ENCODE measurements around the gene NBR1. TPM values are rescaled to one million over a fixed set of nuclear protein-coding genes. Genes with fewer than 3 reads are reported as not detected.
A peak's percentile ranks its signal among the peaks of the same experiment; 100 is the strongest.
"Not testable (repeated sequence)": the region's sequence is repeated elsewhere in the genome, so short reads cannot be mapped to it uniquely, and the experiment has no call there.

Gene NBR1
- total RNA-seq, 1 donor from 2014 or later = 51.8 TPM

DNA sequence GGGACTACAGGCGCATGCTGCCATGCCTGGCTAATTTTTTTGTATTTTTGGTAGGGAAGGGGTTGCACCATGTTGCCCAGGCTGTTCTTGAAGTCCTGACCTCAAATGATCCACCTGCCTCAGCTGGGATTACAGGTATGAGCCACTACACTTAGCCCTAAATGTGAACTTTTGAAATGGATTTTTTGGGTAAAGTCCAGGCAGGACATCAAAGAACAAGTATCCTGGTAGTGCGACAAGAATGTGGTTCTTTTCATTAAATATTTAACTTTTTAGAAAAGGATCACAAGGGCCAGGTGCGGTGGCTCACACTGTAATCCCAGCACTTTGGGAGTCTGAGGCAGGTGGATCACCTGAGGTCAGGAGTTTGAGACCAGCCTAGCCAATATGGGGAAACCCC is 15.3 kb upstream of the NBR1 start:
- Mint-ChIP-seq H3K4me3 (ENCODE audit: unreplicated experiment) (no peak overlapping the region), H3K9me3 (ENCODE audit: unreplicated experiment) (no peaks in the 10 kb centered on the region), H3K4me1 (ENCODE audit: low read depth, unreplicated experiment) (no peaks in the 10 kb centered on the region), H3K27ac (ENCODE audit: unreplicated experiment) (no peak overlapping the region), H3K36me3 (ENCODE audit: unreplicated experiment) (no peaks in the 10 kb centered on the region), H3K27me3 (ENCODE audit: unreplicated experiment) (no peaks in the 10 kb centered on the region)
- TF ChIP-seq, protein P1, sequence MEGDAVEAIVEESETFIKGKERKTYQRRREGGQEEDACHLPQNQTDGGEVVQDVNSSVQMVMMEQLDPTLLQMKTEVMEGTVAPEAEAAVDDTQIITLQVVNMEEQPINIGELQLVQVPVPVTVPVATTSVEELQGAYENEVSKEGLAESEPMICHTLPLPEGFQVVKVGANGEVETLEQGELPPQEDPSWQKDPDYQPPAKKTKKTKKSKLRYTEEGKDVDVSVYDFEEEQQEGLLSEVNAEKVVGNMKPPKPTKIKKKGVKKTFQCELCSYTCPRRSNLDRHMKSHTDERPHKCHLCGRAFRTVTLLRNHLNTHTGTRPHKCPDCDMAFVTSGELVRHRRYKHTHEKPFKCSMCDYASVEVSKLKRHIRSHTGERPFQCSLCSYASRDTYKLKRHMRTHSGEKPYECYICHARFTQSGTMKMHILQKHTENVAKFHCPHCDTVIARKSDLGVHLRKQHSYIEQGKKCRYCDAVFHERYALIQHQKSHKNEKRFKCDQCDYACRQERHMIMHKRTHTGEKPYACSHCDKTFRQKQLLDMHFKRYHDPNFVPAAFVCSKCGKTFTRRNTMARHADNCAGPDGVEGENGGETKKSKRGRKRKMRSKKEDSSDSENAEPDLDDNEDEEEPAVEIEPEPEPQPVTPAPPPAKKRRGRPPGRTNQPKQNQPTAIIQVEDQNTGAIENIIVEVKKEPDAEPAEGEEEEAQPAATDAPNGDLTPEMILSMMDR (IDR thresholded peaks at IDR 0.05; ENCODE audit: partially characterized antibody, unreplicated experiment) = no peak
- no peak for DNase-seq

DNA sequence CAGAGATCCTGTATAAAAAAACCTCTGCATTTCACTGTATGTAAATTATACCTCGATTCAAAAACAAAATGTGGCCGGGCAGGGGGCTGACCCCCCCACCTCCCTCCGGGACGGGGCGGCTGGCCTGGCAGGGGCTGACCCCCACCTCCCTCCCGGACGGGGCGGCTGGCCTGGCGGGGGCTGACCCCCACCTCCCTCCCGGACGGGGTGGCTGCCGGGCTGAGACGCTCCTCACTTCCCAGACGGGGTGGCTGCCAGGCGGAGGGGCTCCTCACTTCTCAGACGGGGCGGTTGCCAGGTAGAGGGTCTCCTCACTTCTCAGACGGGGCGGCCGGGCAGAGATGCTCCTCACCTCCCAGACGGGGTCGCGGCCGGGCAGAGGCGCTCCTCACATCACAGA is 11.8 kb upstream of the NBR1 start:
- H3K9me3 Mint-ChIP-seq (ENCODE audit: unreplicated experiment); DNase-seq; H3K4me3 Mint-ChIP-seq (ENCODE audit: unreplicated experiment); H3K4me1 Mint-ChIP-seq (ENCODE audit: low read depth, unreplicated experiment); H3K27me3 Mint-ChIP-seq (ENCODE audit: unreplicated experiment); H3K36me3 Mint-ChIP-seq (ENCODE audit: unreplicated experiment); H3K27ac Mint-ChIP-seq (ENCODE audit: unreplicated experiment): not testable (repeated sequence)

DNA sequence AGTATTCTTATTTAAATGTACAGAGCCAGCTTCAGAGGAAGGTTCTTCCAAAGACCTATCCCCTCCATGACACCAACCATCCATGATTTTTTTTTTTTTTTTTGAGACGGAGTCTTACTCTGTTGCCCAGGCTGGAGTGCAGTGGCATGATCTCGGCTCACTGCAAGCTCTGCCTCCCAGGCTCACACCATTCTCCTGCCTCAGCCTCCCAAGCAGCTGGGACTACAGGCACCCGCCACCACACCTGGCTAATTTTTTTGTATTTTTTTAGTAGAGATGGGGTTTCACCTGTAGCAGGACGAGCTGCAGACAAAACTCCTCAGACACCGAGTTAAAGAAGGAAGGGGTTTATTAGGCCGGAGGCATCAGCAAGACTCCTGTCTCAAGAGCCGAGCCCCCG is 11.1 kb upstream of the NBR1 start:
- not testable (repeated sequence) for H3K27ac Mint-ChIP-seq (ENCODE audit: unreplicated experiment); H3K4me1 Mint-ChIP-seq (ENCODE audit: low read depth, unreplicated experiment)

DNA sequence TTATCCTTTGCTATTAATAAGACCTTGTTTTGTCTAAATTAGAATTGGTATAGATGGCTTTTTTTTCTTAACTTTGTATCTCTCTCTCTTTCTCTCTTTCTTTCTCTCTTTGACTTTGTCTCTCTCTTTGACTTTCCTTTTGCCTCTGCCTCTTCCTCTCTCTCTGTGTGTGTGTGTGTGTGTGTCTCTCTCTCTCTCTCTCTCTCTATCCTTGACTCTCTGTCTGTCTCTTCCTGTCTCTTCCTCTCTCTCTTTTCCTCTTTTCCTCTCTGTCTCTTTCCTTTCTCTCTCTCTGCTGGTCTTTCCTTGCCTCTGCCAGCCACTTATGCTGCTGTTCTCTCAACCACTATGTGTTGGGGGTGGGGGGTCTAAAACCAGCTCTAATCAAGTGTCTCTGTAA is 5.0 kb upstream of the NBR1 start:
- H3K4me3 Mint-ChIP-seq (ENCODE audit: unreplicated experiment); DNase-seq; H3K36me3 Mint-ChIP-seq (ENCODE audit: unreplicated experiment); H3K27me3 Mint-ChIP-seq (ENCODE audit: unreplicated experiment); H3K9me3 Mint-ChIP-seq (ENCODE audit: unreplicated experiment); H3K27ac Mint-ChIP-seq (ENCODE audit: unreplicated experiment); H3K4me1 Mint-ChIP-seq (ENCODE audit: low read depth, unreplicated experiment): not testable (repeated sequence)

More for the DNA sequence above, 11.1 kb upstream of the NBR1 start:
- H3K9me3 Mint-ChIP-seq (ENCODE audit: unreplicated experiment); H3K36me3 Mint-ChIP-seq (ENCODE audit: unreplicated experiment); H3K27me3 Mint-ChIP-seq (ENCODE audit: unreplicated experiment); H3K4me3 Mint-ChIP-seq (ENCODE audit: unreplicated experiment); DNase-seq: not testable (repeated sequence)

DNA sequence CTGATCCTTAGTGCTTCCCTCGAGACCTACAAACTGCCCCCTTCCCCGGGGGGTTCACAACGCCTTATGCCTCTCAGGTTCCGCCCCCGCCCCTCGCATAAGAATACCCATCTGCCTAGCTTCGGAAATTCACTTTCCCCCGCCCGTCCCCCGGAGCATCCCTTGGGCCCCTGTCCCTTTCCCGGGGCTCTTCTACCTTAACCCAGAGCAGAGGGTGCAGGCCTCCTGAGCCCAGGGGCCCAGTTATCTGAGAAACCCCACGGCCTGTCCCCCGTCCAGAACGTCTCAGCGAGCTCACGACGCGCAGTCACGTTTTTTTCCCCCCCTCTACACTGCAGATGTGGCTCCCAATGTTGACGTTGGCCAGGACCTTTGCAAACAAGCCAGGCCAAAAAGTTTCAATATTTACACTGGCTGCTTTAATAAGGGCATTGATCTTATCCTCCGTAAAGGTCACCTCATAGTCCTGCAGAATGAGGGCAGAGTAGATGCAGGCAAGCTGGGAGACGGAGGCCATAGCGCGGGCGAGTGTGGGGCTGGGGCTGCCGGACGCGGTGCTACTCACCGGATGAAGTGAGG is 1.4 kb upstream of the NBR1 start:
- peak; percentile 47 for DNase-seq
- H3K9me3 Mint-ChIP-seq (ENCODE audit: unreplicated experiment) = no peaks in the 10 kb centered on the region

DNA sequence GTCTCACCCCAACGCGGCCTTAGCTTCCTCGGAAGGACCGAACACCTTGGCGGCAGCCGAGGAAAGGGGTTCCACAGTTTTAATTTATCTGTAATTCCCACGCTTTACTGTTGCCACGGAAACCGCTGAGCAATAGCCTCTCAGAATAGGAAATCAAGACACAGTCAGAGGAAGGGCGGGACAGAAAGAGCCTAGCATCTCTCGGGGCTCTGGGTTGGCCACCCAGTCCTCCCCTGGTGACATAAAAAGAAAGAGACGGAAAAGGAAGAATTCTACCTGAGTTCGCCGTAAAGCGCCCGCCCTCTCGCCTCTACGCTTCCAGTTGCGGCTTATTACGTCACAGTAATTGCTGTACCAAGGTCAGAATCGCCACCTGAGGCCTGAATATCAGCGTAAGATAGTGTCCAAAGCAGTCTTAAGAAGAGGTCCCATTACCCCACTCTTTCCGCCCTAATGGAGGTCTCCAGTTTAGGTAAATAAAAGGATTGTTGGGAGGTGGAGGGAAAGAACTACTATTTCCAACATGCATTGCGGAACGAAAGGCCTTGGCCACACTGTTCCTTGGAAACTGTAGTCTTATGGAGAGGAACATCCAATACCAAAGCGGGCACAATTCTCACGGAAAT is 761 bp upstream of the NBR1 start:
- H3K27ac Mint-ChIP-seq (ENCODE audit: unreplicated experiment) = no peak overlapping the region
- no peak overlapping the region for H3K4me3 Mint-ChIP-seq (ENCODE audit: unreplicated experiment)
- H3K27me3 Mint-ChIP-seq (ENCODE audit: unreplicated experiment) = no peaks in the 10 kb centered on the region
- peak; percentile 75 for DNase-seq
- no peaks in the 10 kb centered on the region for H3K36me3 Mint-ChIP-seq (ENCODE audit: unreplicated experiment)
- TF ChIP-seq, protein P1 (IDR thresholded peaks at IDR 0.05; ENCODE audit: partially characterized antibody, unreplicated experiment) = no peak
- H3K4me1 Mint-ChIP-seq (ENCODE audit: low read depth, unreplicated experiment) = peaks cover 9% of the 10 kb centered on the region
- H3K9me3 Mint-ChIP-seq (ENCODE audit: unreplicated experiment) = no peaks in the 10 kb centered on the region

More for the DNA sequence above, 1.4 kb upstream of the NBR1 start:
- Mint-ChIP-seq H3K27me3 (ENCODE audit: unreplicated experiment) (no peaks in the 10 kb centered on the region), H3K27ac (ENCODE audit: unreplicated experiment) (no peak overlapping the region), H3K4me1 (ENCODE audit: low read depth, unreplicated experiment) (peaks cover 9% of the 10 kb centered on the region), H3K36me3 (ENCODE audit: unreplicated experiment) (no peaks in the 10 kb centered on the region), H3K4me3 (ENCODE audit: unreplicated experiment) (no peak overlapping the region)
- TF ChIP-seq, protein P1 (IDR thresholded peaks at IDR 0.05; ENCODE audit: partially characterized antibody, unreplicated experiment) = no peak
